Raji (cell line): ENCODE results near the gene ZNF318.

ENCODE experiments used
- POLR2A ChIP-seq: IDR thresholded peaks from 2 replicates; pipeline ENCODE4 v1.6.1; 2011; ENCODE audit warnings: low read depth, low read length, control low read depth; ENCODE audit not compliant: insufficient read depth

ZNF318 gene

GRCh38 chr6:43308101-43308989 lies 61.1 kb downstream of the ZNF318 start, which contains the start of gene CRIP3:
TSS of gene CRIP3 (minus strand) at chr6:43308826. CDS start at chr6:43308792, 34 bp downstream.
- peak; percentile 63; the same call in 1 of the 2 replicates for TF ChIP-seq POLR2A

- TF ChIP-seq POLR2A = no peak
Measured at GRCh38 chr6:43307451-43308100, 61.9 kb downstream of the ZNF318 start.

GRCh38 chr6:43306086-43306485 lies 63.4 kb downstream of the ZNF318 start:
- TF ChIP-seq POLR2A = no peak

GRCh38 chr6:43304882-43305281 lies 64.6 kb downstream of the ZNF318 start:
- no peak for TF ChIP-seq POLR2A

- TF ChIP-seq POLR2A = no peak
Measured at GRCh38 chr6:43304361-43304760, 65.1 kb downstream of the ZNF318 start.

- no peak for TF ChIP-seq POLR2A
Measured at GRCh38 chr6:43303751-43304331, 65.6 kb downstream of the ZNF318 start.

GRCh38 chr6:43302126-43302525 lies 67.3 kb downstream of the ZNF318 start:
- TF ChIP-seq POLR2A = no peak

GRCh38 chr6:43301081-43301870 lies 68.2 kb downstream of the ZNF318 start:
- TF ChIP-seq POLR2A = no peak

- TF ChIP-seq POLR2A = no peak
Measured at GRCh38 chr6:43299338-43300293, 69.8 kb downstream of the ZNF318 start.

- no peak for TF ChIP-seq POLR2A
Measured at GRCh38 chr6:43298565-43299337, 70.7 kb downstream of the ZNF318 start.

- no peak for TF ChIP-seq POLR2A
Measured at GRCh38 chr6:43297644-43298564, 71.5 kb downstream of the ZNF318 start, which contains the start of gene SLC22A7. TSS of gene SLC22A7 (plus strand) at chr6:43298260. CDS start at chr6:43298359, 99 bp downstream.
